Measurements from ENCODE around the gene CRIM1. TPM values are rescaled to one million over a fixed set of nuclear protein-coding genes. Genes with fewer than 3 reads are reported as not detected.

Gene CRIM1
- total and polyA plus RNA-seq, 7 donors, result 10.2 to 68.1 (median 53.1) TPM

DNA sequence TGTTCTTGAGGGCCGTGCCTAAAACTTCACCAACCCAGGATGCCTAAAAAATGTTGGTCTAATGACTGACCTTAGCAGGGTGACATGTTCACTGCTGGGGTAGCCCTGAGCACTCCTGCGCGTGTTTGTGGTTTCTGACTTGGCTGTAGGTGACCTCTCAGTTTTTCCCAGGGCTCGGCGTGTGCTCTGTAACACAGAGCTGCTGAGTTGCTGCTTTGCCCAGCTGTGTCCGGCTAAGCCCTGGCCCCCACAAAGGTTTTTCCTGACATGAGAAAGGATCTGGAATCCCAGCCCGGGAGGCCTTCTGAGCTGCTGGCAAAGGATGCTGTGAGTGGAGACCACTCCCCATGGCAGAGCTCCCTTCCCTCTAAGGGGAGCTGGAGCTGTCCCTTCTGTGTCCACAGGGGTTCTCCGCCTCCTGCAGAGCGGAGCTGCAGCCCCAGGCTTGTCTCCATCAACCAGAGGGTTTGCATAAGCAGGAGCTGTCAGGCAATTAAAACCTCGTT is 52.7 kb downstream of the CRIM1 start:
- Histone ChIP-seq H3K27me3 (ENCODE audit: insufficient read depth in 3 of 3, low read length in 2 of 3) (no peaks in the 10 kb centered on the region), H3K4me3 (peak overlapping the region; percentile 17), H3K36me3 (ENCODE audit: insufficient read depth in 1 of 2, low read depth in 1 of 2) (no peaks in the 10 kb centered on the region), H3K27ac (peak overlapping the region; percentile 60), H3K9me3 (no peaks in the 10 kb centered on the region), H3K4me1 (peaks cover 92% of the 10 kb centered on the region)
- DNase-seq (peak; percentile 14 to 42), ATAC-seq (peak; percentile 62 to 79 (median 76))
- 29 to 48% (median 37%) methylated on average over 10 of the region's 10 CpGs for WGBS, 3 donors
- intact Hi-C loops (cut with DNase I), result loop anchor here in 1 of 2 donors (5.0 kb wide), 1 partner anchor 51 kb away; the partner anchor contains the start of gene CRIM1
- TF ChIP-seq, protein P1, sequence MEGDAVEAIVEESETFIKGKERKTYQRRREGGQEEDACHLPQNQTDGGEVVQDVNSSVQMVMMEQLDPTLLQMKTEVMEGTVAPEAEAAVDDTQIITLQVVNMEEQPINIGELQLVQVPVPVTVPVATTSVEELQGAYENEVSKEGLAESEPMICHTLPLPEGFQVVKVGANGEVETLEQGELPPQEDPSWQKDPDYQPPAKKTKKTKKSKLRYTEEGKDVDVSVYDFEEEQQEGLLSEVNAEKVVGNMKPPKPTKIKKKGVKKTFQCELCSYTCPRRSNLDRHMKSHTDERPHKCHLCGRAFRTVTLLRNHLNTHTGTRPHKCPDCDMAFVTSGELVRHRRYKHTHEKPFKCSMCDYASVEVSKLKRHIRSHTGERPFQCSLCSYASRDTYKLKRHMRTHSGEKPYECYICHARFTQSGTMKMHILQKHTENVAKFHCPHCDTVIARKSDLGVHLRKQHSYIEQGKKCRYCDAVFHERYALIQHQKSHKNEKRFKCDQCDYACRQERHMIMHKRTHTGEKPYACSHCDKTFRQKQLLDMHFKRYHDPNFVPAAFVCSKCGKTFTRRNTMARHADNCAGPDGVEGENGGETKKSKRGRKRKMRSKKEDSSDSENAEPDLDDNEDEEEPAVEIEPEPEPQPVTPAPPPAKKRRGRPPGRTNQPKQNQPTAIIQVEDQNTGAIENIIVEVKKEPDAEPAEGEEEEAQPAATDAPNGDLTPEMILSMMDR (IDR thresholded peaks at IDR 0.05), result no peak

DNA sequence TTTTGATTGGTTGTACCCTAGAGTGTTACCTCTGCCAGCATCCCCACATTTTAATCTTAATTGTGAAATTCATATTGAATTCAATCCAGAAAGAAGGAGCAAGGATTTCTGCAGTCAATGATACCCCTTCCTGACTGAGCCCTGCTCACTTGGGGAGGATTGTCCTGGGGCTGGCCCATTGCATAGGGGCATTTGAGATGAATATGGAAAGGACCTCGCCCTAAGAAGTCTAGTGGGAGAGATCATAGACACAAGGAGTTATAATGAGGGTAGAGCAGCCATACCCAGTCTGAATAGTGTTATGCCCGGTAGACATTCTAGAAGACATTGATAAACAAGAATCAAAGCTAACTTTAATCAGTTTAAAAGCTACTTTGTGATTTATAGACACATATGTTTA is 53.8 kb downstream of the CRIM1 start:
- intact Hi-C loops (cut with DNase I), result loop anchor here in 1 of 2 donors (5.0 kb wide), 1 partner anchor 52 kb away; the partner anchor contains the start of gene CRIM1
- peak in 1 of 4 donors; percentile 28 for ATAC-seq
- WGBS, 3 donors, result 88 to 93% (median 93%) methylated on average over 2 of the region's 2 CpGs
- H3K36me3 ChIP-seq (ENCODE audit: insufficient read depth in 1 of 2, low read depth in 1 of 2), result no peaks in the 10 kb centered on the region
- TF ChIP-seq, protein P1 (IDR thresholded peaks at IDR 0.05), result no peak
- H3K4me3 ChIP-seq, result no peak overlapping the region
- peaks cover 92% of the 10 kb centered on the region for H3K4me1 ChIP-seq
- H3K9me3 ChIP-seq, result no peaks in the 10 kb centered on the region
- H3K27me3 ChIP-seq (ENCODE audit: insufficient read depth in 3 of 3, low read length in 2 of 3), result no peaks in the 10 kb centered on the region
- no peak overlapping the region for H3K27ac ChIP-seq
- DNase-seq, result no peak

DNA sequence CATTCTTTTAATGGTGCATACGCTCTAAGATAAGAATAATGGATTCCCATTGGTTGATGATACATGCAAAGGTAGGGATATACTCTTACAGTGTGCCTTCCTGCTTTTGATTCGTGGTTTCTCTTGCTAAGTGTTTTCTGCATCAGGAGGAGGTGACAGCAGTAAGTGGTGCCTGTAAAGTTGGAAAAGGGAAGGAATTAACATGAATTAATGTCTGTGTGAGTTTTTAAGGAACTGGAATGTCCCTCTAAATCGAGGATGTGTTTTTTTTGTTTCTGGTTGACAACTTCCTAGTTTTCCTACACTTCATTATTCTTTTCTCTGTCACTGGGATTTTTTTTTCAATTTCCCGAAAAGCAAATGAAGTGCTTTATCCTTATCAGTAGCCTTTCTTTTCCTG is 54.4 kb downstream of the CRIM1 start:
- no peaks in the 10 kb centered on the region for H3K9me3 ChIP-seq
- TF ChIP-seq, protein P1 (IDR thresholded peaks at IDR 0.05), result no peak
- no peaks in the 10 kb centered on the region for H3K36me3 ChIP-seq (ENCODE audit: insufficient read depth in 1 of 2, low read depth in 1 of 2)
- intact Hi-C loops (cut with DNase I), result loop anchor here in 1 of 2 donors (5.0 kb wide), 2 partner anchors 37 to 53 kb away; partner anchors contain the start of gene CRIM1
- H3K4me1 ChIP-seq, result peaks cover 92% of the 10 kb centered on the region
- H3K4me3 ChIP-seq, result no peak overlapping the region
- DNase-seq, result no peak
- 59 to 67% (median 65%) methylated on average over 4 of the region's 4 CpGs for WGBS, 3 donors
- no peak for ATAC-seq
- no peaks in the 10 kb centered on the region for H3K27me3 ChIP-seq (ENCODE audit: insufficient read depth in 3 of 3, low read length in 2 of 3)
- H3K27ac ChIP-seq, result peak overlapping the region; percentile 4

DNA sequence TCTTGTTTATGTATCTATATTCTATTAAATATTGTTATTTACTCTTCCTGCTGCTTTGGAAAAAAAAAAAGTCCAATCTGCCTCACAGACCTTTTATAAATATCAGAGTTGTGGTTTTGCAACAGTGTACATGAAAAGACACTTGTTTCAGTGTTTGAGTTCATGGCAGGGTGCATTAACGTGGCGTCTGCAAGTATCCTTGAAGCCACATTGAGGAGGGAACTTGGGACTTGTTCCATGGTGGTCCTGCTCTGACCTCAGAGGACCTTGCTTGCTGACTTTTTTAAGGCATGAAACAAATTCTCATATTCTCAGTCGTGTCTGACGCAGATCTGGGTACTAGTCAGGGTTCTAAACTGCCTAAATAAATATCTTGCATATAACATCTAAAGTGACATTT is 55.1 kb downstream of the CRIM1 start:
- H3K27ac ChIP-seq, result no peak overlapping the region

More for the DNA sequence above, 55.1 kb downstream of the CRIM1 start:
- H3K36me3 ChIP-seq (ENCODE audit: insufficient read depth in 1 of 2, low read depth in 1 of 2), result no peaks in the 10 kb centered on the region
- WGBS, 3 donors, result 48 to 59% (median 55%) methylated on average over 4 of the region's 4 CpGs
- H3K4me3 ChIP-seq, result no peak overlapping the region
- no peaks in the 10 kb centered on the region for H3K27me3 ChIP-seq (ENCODE audit: insufficient read depth in 3 of 3, low read length in 2 of 3)
- ATAC-seq, result no peak
- intact Hi-C loops (cut with DNase I), result loop anchor here in 1 of 2 donors (5.0 kb wide), 1 partner anchor 37 kb away; no protein-coding TSS in a partner anchor
- no peak for DNase-seq
- H3K9me3 ChIP-seq, result no peaks in the 10 kb centered on the region
- H3K4me1 ChIP-seq, result peaks cover 93% of the 10 kb centered on the region
- TF ChIP-seq, protein P1 (IDR thresholded peaks at IDR 0.05), result no peak
